ENCODE data around the gene C13orf46. TPM values are rescaled to one million over a fixed set of nuclear protein-coding genes. Genes with fewer than 3 reads are reported as not detected.

The C13orf46 gene
- total RNA-seq, 2 experiments from 2014 or later = 1.6 to 1.9 TPM

DNA sequence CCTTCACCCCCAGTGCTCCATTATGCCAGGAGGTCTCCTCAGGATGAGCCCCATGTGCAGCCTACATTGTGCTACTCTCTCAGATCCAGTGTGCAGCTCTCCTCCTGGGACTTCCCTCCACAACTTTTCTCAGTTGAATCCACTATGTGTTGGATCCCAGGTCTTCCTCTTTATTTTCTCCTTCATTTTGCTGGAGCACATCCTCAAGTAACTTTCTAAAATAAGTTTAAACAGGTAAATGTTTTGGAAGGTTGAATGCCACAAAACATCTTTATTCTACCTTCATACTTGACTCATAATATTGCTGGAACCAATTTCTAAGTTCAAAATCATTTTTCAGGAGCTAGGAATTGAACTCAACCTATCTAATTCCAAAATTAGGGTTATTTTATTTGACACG, 52.1 kb downstream of the C13orf46 start:
- no peak overlapping the region for H3K4me3 Mint-ChIP-seq
- H3K36me3 Mint-ChIP-seq (ENCODE audit: low read depth) = no peaks in the 10 kb centered on the region
- intact Hi-C loops (cut with micrococcal nuclease) = no loop called here
- no peaks in the 10 kb centered on the region for H3K4me1 Mint-ChIP-seq (ENCODE audit: low read depth)
- peaks cover 5% of the 10 kb centered on the region for H3K9me3 Mint-ChIP-seq
- DNase-seq (no peak), ATAC-seq (no peak)
- H3K27ac Mint-ChIP-seq = no peak overlapping the region
- H3K27me3 Mint-ChIP-seq = peaks cover 8% of the 10 kb centered on the region
- ChIA-PET POLR2A (no interaction called here), CTCF (interaction anchor here (0.6 to 0.7 kb wide), 2 partner anchors 10 to 561 kb away, joined by 4 read pairs; no protein-coding TSS in a partner anchor)
- TF ChIP-seq, protein P1, sequence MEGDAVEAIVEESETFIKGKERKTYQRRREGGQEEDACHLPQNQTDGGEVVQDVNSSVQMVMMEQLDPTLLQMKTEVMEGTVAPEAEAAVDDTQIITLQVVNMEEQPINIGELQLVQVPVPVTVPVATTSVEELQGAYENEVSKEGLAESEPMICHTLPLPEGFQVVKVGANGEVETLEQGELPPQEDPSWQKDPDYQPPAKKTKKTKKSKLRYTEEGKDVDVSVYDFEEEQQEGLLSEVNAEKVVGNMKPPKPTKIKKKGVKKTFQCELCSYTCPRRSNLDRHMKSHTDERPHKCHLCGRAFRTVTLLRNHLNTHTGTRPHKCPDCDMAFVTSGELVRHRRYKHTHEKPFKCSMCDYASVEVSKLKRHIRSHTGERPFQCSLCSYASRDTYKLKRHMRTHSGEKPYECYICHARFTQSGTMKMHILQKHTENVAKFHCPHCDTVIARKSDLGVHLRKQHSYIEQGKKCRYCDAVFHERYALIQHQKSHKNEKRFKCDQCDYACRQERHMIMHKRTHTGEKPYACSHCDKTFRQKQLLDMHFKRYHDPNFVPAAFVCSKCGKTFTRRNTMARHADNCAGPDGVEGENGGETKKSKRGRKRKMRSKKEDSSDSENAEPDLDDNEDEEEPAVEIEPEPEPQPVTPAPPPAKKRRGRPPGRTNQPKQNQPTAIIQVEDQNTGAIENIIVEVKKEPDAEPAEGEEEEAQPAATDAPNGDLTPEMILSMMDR (IDR thresholded peaks at IDR 0.05) = no peak

DNA sequence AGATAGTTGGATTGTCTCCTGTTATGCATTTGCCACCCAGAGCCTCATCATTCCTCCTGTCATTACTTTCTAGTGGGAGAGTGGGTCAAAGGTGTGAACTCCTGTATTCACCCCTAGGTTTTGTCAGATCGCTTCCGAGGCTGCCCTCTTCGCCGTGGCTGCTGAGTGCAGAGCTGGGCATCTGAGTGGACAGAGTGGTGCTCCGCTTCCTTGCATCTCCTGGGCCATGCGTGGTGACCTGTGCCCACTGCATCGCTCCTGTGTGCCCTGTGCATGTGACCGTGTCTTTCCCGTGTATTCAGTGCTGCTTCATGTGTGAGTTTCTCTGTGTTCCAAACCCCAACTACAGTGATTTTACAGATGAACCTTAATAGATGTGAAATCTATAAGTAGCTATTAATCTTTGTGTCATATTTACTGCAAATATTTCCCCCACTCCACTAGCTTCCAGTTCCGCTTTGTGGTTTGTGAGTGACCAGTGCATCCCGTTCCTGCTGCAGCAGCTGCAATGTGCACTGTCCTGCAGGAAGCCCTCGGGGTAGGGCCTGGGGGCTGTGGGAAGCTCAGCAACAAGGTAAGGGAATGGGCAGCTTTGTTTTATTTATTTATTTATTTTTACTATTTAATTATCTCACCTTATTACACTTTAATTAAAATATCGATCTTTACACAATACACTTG, 53.1 kb downstream of the C13orf46 start:
- TF ChIP-seq, protein P1 (IDR thresholded peaks at IDR 0.05) = no peak
- peaks cover 5% of the 10 kb centered on the region for H3K9me3 Mint-ChIP-seq

DNA sequence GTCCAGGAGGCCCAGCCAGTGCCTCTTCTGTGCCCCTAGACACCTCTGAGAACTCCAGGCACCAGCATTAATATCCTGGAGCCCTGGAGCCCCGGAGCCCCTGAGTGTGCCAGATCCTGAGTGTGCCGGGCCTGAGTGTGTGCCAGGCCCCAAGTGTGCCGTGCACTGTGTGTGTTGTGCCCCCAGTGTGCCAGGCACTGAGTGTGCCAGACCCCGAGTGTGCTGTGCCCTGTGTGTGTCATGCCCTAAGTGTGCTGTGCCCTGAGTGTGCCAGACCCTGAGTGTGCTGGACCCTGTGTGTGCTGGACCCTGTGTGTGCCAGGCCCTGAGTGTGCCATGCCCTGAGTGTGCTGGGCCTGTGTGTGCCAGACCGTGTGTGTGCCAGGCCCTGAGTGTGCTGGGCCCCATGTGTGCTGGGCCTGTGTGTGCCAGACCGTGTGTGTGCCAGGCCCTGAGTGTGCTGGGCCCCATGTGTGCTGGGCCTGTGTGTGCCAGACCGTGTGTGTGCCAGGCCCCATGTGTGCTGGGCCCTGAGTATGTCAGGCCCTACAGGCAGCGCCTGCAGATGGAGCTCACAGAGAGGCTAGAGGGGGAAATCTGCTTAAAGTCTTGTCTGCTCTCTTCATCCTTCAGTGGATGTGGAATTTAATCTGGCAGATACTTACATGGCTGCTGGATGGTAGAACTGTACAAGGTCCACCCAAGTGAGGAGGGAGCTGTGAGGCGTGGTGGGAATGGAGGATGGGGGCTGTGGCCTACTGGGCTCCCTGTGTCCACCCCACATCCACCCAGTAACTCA, 53.9 kb downstream of the C13orf46 start:
- no peak for DNase-seq
- H3K27ac Mint-ChIP-seq = no peak overlapping the region
- ATAC-seq = no peak
- CTCF ChIA-PET = no interaction called here
- H3K36me3 Mint-ChIP-seq (ENCODE audit: low read depth) = no peaks in the 10 kb centered on the region
- POLR2A ChIA-PET = no interaction called here
- intact Hi-C loops (cut with micrococcal nuclease) = no loop called here
- no peak overlapping the region for H3K4me3 Mint-ChIP-seq
- no peaks in the 10 kb centered on the region for H3K4me1 Mint-ChIP-seq (ENCODE audit: low read depth)
- H3K9me3 Mint-ChIP-seq = peaks cover 5% of the 10 kb centered on the region
- TF ChIP-seq, protein P1 (IDR thresholded peaks at IDR 0.05) = no peak
- peaks cover 17% of the 10 kb centered on the region for H3K27me3 Mint-ChIP-seq

More for the DNA sequence above, 53.1 kb downstream of the C13orf46 start:
- DNase-seq = no peak
- Mint-ChIP-seq H3K4me3 (no peak overlapping the region), H3K27me3 (peaks cover 16% of the 10 kb centered on the region), H3K4me1 (ENCODE audit: low read depth) (no peaks in the 10 kb centered on the region), H3K36me3 (ENCODE audit: low read depth) (no peaks in the 10 kb centered on the region), H3K27ac (no peak overlapping the region)
- intact Hi-C loops (cut with micrococcal nuclease) = no loop called here
- CTCF ChIA-PET = no interaction called here
- POLR2A ChIA-PET = no interaction called here
- no peak for ATAC-seq

DNA sequence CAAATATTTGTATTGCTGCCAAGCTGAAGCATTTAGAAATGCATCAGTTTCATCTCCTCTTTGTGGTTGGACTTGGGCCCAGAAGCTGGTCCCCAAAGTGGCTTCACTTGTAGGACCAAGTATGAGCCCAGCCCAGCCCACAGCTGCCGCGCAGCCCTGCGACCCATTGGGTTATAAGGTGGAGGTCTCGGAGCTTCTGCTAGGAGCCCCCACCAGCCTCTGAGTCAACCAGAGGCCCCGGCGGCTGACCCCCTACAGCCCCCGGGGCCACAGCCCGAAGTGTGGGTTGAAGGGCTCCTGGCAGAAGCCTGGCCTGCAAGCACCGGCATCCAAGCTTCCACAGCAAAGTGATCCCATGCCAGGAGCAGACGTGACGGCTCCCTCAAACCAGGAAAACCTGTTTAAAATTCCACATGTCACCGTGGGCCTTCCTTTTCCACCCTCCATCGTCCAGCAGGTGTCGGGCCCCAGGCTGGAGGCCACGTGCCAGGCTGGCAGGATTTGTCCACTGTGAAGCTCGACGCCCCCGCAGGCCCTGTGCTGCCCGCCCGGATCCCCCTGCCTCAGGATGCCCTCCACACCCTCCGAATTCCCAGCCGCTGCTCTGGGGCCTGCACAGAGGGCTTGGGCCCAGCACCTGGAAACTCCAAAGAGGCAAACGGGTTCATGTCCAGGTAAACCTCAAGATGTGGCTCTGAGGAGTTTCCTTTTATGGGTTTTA, 54.7 kb downstream of the C13orf46 start:
- ATAC-seq (no peak), DNase-seq (no peak)
- H3K36me3 Mint-ChIP-seq (ENCODE audit: low read depth) = no peaks in the 10 kb centered on the region
- TF ChIP-seq, protein P1 (IDR thresholded peaks at IDR 0.05) = no peak
- H3K27me3 Mint-ChIP-seq = peaks cover 19% of the 10 kb centered on the region
- no peak overlapping the region for H3K4me3 Mint-ChIP-seq
- POLR2A ChIA-PET = no interaction called here
- no peaks in the 10 kb centered on the region for H3K4me1 Mint-ChIP-seq (ENCODE audit: low read depth)
- CTCF ChIA-PET = no interaction called here
- intact Hi-C loops (cut with micrococcal nuclease) = no loop called here
- H3K9me3 Mint-ChIP-seq = peaks cover 5% of the 10 kb centered on the region
- no peak overlapping the region for H3K27ac Mint-ChIP-seq
